Endometrial microvascular endothelial cells (primary cell): ENCODE results near the gene RTN4R. TPM values are rescaled to one million over a fixed set of nuclear protein-coding genes. Genes with fewer than 3 reads are reported as not detected.

Source experiments
- in situ Hi-C: cut with HindIII; loops from 2 replicates; pipeline ENCODE4 v1.10.0; 2017; ENCODE audit warnings: low sequenced_read_pairs, low pct_unique_long_range_greater_than_20kb; ENCODE audit errors: inconsistent ontology term
- total RNA-seq: library from RNA; depleted of rRNA; stranded (reverse); fragments of >200 nt; gene quantifications from one replicate; pipeline ENCODE4 v1.2.3, GENCODE V29; 2015; ENCODE audit errors: inconsistent ontology term

Gene RTN4R
- total RNA-seq, 1 donor from 2014 or later = not detected

- in situ Hi-C loops = no loop called here
These were observed 68.7 kb downstream of the RTN4R start for GRCh38 chr22:20199413-20199842.

- in situ Hi-C loops = no loop called here
These were observed 69.4 kb downstream of the RTN4R start for GRCh38 chr22:20198557-20199319.

GRCh38 chr22:20197407-20198030 is 70.6 kb downstream of the RTN4R start:
- in situ Hi-C loops = no loop called here

GRCh38 chr22:20196094-20196842 is 71.8 kb downstream of the RTN4R start:
- in situ Hi-C loops = no loop called here

GRCh38 chr22:20194681-20195593 is 73.2 kb downstream of the RTN4R start:
- in situ Hi-C loops = no loop called here

- in situ Hi-C loops = no loop called here
These were observed 74.2 kb downstream of the RTN4R start for GRCh38 chr22:20193761-20194494.

- in situ Hi-C loops = no loop called here
These were observed 75.0 kb downstream of the RTN4R start for GRCh38 chr22:20192972-20193760.

- in situ Hi-C loops = no loop called here
These were observed 75.7 kb downstream of the RTN4R start for GRCh38 chr22:20192293-20192971.

GRCh38 chr22:20191803-20192202 is 76.3 kb downstream of the RTN4R start:
- in situ Hi-C loops = no loop called here

Other genes with a start within 250 kb of the RTN4R start
- gene TANGO2, start 247.2 kb downstream of the RTN4R start, total RNA-seq = 48.9 TPM
- gene DGCR8, start 188.1 kb downstream of the RTN4R start, total RNA-seq = 28.9 TPM
- gene RANBP1, start 152.2 kb downstream of the RTN4R start, total RNA-seq = 436 TPM
- gene TRMT2A, start 151.1 kb downstream of the RTN4R start, total RNA-seq = 74.0 TPM
- gene ZDHHC8, start 136.5 kb downstream of the RTN4R start, total RNA-seq = 35.2 TPM
- 2.6 TPM for gene CCDC188, start 117.3 kb downstream of the RTN4R start, total RNA-seq
- 78.5 TPM for gene DGCR6L, start 51.7 kb upstream of the RTN4R start, total RNA-seq
- 41.5 TPM for gene ZNF74, start 125.8 kb upstream of the RTN4R start, total RNA-seq
- 5.0 TPM for gene SCARF2, start 169.5 kb upstream of the RTN4R start, total RNA-seq
- 30.8 TPM for gene KLHL22, start 227.5 kb upstream of the RTN4R start, total RNA-seq
- 48.4 TPM for gene MED15, start 239.3 kb upstream of the RTN4R start, total RNA-seq